IMR-90 (cell line): Measurements from ENCODE around the gene MOCOS. TPM values are rescaled to one million over a fixed set of nuclear protein-coding genes. Genes with fewer than 3 reads are reported as not detected.

Experiments
- ATAC-seq: fragments of 200-7000 bp; cut with Tn5 transposase; 2 replicates; pipeline ENCODE4 v1.9.1; 2020; ENCODE audit warnings: low read depth, mild to moderate bottlenecking, moderate library complexity
- BruUV-seq: library from RNA; stranded (reverse); fragments of 400-500 nt; replicated peaks from 2 replicates; lab custom pipeline; 2021; lab: Mats Ljungman, UMichigan
- CTCF ChIA-PET: fragments of 300-600 bp; formaldehyde crosslinking; extraction: SDS; loops from one replicate; lab custom pipeline; 2021; ENCODE audit warnings: antibody characterized with exemption; lab: Yijun Ruan, JAX
- POLR2A ChIA-PET: fragments of 300-600 bp; sonication (Branson Sonifier 250); formaldehyde crosslinking; loops from one replicate; lab custom pipeline; 2022; ENCODE audit warnings: antibody characterized with exemption; ENCODE audit not compliant: unreplicated experiment; lab: Charles Lee
- DNase-seq: peaks from one replicate; pipeline ENCODE4 v3.0.0; 2013
- H2AFZ ChIP-seq: replicated peaks from 2 replicates; pipeline ENCODE3; 2013; ENCODE audit warnings: low read length, mild to moderate bottlenecking; ENCODE audit not compliant: poor library complexity
- H2AK5ac ChIP-seq: 2 replicates; pipeline ENCODE4 v1.6.1; 2013; ENCODE audit warnings: low read depth, low read length, inconsistent platforms
- H2AK9ac ChIP-seq: replicated peaks from 2 replicates; pipeline ENCODE3; 2013; ENCODE audit warnings: mild to moderate bottlenecking, low read depth, low read length, moderate library complexity; ENCODE audit not compliant: poor library complexity
- H2BK120ac ChIP-seq: 2 replicates; pipeline ENCODE4 v1.6.1; 2013; ENCODE audit warnings: low read depth, low read length, inconsistent platforms
- H2BK15ac ChIP-seq: 3 replicates; pipeline ENCODE4 v1.6.1; 2013; ENCODE audit warnings: low read depth, low read length, inconsistent platforms
- H2BK20ac ChIP-seq: 2 replicates; pipeline ENCODE4 v1.6.1; 2013; ENCODE audit warnings: low read depth, mild to moderate bottlenecking, inconsistent platforms, low read length, moderate library complexity
- H2BK5ac ChIP-seq: 2 replicates; pipeline ENCODE4 v1.6.1; 2013; ENCODE audit warnings: mild to moderate bottlenecking, low read depth, low read length, inconsistent platforms; ENCODE audit not compliant: poor library complexity, severe bottlenecking
- H3K14ac ChIP-seq: replicated peaks from 2 replicates; pipeline ENCODE4 v1.6.1; 2013; ENCODE audit warnings: low read depth, low read length, inconsistent platforms
- H3K18ac ChIP-seq: 2 replicates; pipeline ENCODE4 v1.6.1; 2013; ENCODE audit warnings: low read depth, low read length, control low read depth
- H3K23ac ChIP-seq: 2 replicates; pipeline ENCODE4 v1.6.1; 2013; ENCODE audit warnings: low read depth, low read length, inconsistent platforms
- H3K27ac ChIP-seq: 2 replicates; pipeline ENCODE4 v1.5.1; 2013; ENCODE audit warnings: mild to moderate bottlenecking, control low read depth, low read length; ENCODE audit not compliant: insufficient read depth
- H3K27me3 ChIP-seq: 2 replicates; pipeline ENCODE4 v1.6.1; 2013; ENCODE audit warnings: low read length; ENCODE audit not compliant: control insufficient read depth, insufficient read depth
- H3K36me3 ChIP-seq: 2 replicates; pipeline ENCODE4 v1.6.1; 2013; ENCODE audit warnings: low read length, mixed read lengths; ENCODE audit not compliant: control insufficient read depth, insufficient read depth
- H3K4ac ChIP-seq: 2 replicates; pipeline ENCODE4 v1.6.1; 2013; ENCODE audit warnings: low read depth, low read length, inconsistent platforms
- H3K4me1 ChIP-seq: 2 replicates; pipeline ENCODE4 v1.6.1; 2013; ENCODE audit warnings: low read length, mixed read lengths; ENCODE audit not compliant: control insufficient read depth, insufficient read depth
- H3K4me2 ChIP-seq: 2 replicates; pipeline ENCODE4 v1.6.1; 2013; ENCODE audit warnings: low read depth, mild to moderate bottlenecking, control low read depth, low read length, moderate library complexity
- H3K4me3 ChIP-seq: 2 replicates; pipeline ENCODE4 v1.5.1; 2013; ENCODE audit warnings: low read depth, mild to moderate bottlenecking, control low read depth, low read length, moderate library complexity; ENCODE audit not compliant: insufficient read depth
- H3K56ac ChIP-seq: 2 replicates; pipeline ENCODE4 v1.6.1; 2013; ENCODE audit warnings: low read length, inconsistent platforms; ENCODE audit not compliant: insufficient read depth; ENCODE audit errors: extremely low read depth
- H3K79me1 ChIP-seq, 2 experiments: 2 replicates each; pipeline ENCODE4 v1.6.1; 2013; ENCODE audit warnings: low read length in 2 of 2, inconsistent platforms in 1 of 2, low read depth in 1 of 2
- H3K9ac ChIP-seq: 2 replicates; pipeline ENCODE4 v1.6.1; 2013; ENCODE audit warnings: low read depth, low read length, control low read depth
- H3K9me1 ChIP-seq: 2 replicates; pipeline ENCODE4 v1.6.1; 2013; ENCODE audit warnings: low read length, inconsistent platforms; ENCODE audit not compliant: insufficient read depth
- H3K9me3 ChIP-seq: 2 replicates; pipeline ENCODE4 v1.6.1; 2013; ENCODE audit warnings: low read length; ENCODE audit not compliant: control insufficient read depth, insufficient read depth
- H4K20me1 ChIP-seq: 2 replicates; pipeline ENCODE4 v1.6.1; 2013; ENCODE audit warnings: low read length, inconsistent platforms; ENCODE audit not compliant: insufficient read depth
- H4K5ac ChIP-seq: 2 replicates; pipeline ENCODE4 v1.6.1; 2013; ENCODE audit warnings: mild to moderate bottlenecking, low read depth, low read length, control low read depth
- H4K8ac ChIP-seq, 2 experiments: 2 replicates each; pipeline ENCODE4 v1.6.1; 2013; ENCODE audit warnings: low read depth in 2 of 2, low read length in 2 of 2, control low read depth in 1 of 2, inconsistent platforms in 1 of 2
- H4K91ac ChIP-seq: 2 replicates; pipeline ENCODE4 v1.6.1; 2013; ENCODE audit warnings: low read depth, low read length, inconsistent platforms; ENCODE audit not compliant: insufficient read depth
- BHLHE40 ChIP-seq: fragments of 150-350 bp; IDR thresholded peaks from 2 replicates; pipeline ENCODE4 v1.6.1; 2016; ENCODE audit warnings: mild to moderate bottlenecking, low read depth, low read length
- FOS ChIP-seq: fragments of 150-350 bp; IDR thresholded peaks from 2 replicates; pipeline ENCODE4 v1.6.1; 2016; ENCODE audit warnings: low read depth, low read length
- MXI1 ChIP-seq: IDR thresholded peaks from 2 replicates; pipeline ENCODE4 v1.6.1; 2012; ENCODE audit warnings: low read depth, mild to moderate bottlenecking, low read length, moderate library complexity, borderline replicate concordance
- RCOR1 ChIP-seq: IDR thresholded peaks from 2 replicates; pipeline ENCODE4 v1.6.1; 2012; ENCODE audit warnings: mild to moderate bottlenecking, low read length, improper control_type of control experiment; ENCODE audit not compliant: insufficient replicate concordance
- RFX5 ChIP-seq: IDR thresholded peaks from 2 replicates; pipeline ENCODE4 v1.8.0; 2012; ENCODE audit warnings: low read depth, mild to moderate bottlenecking, low read length, moderate library complexity
- WGBS, 2 experiments: methylation state at CpG; one replicate each; pipeline versions ENCODE4 v1.1.5 to v1.1.7; 2013; ENCODE audit warnings: missing lambda C conversion rate in 2 of 2; ENCODE audit not compliant: insufficient read length in 1 of 2; ENCODE audit errors: extremely low coverage in 2 of 2; 5-methylcytosine and 5-hydroxymethylcytosine counted together
- dilution Hi-C: fragments of 300-500 bp; cut with HindIII; formaldehyde crosslinking; loops from one replicate; pipeline ENCODE4 v1.14.3; 2018; ENCODE audit warnings: low sequenced_read_pairs; ENCODE audit not compliant: unreplicated experiment
- in situ Hi-C: fragments of 300-500 bp; cut with MboI; formaldehyde crosslinking; loops from 3 replicates; pipeline ENCODE4 v1.14.3; 2019; ENCODE audit warnings: low sequenced_read_pairs, inconsistent platforms, mixed read lengths
- intact Hi-C: fragments of 100-400 bp; cut with micrococcal nuclease; formaldehyde crosslinking; loops from 2 replicates; pipeline ENCODE4 v1.10.0; 2022
- polyA plus RNA-seq, 3 experiments: library from polyadenylated mRNA; depleted of rRNA; stranded (reverse); fragments of >200 nt; gene quantifications; 2 replicates each; pipeline ENCODE4 v1.2.3, GENCODE V29; 2012; ENCODE audit warnings: low replicate concordance in 1 of 3
- total RNA-seq: library from RNA; depleted of rRNA; stranded (reverse); fragments of >200 nt; gene quantifications from 2 replicates; pipeline ENCODE4 v1.2.3, GENCODE V29; 2012

The MOCOS gene
- total and polyA plus RNA-seq, 2 of the 4 experiments (the other 2 are of a cell fraction): 1.1 to 2.2 TPM

GRCh38 chr18:36194600-36195315, 7.5 kb downstream of the MOCOS start:
- H2BK15ac ChIP-seq: no peak overlapping the region
- ATAC-seq (no peak), DNase-seq (no peak)
- H2BK5ac ChIP-seq: no peak overlapping the region
- H3K27ac ChIP-seq: no peak overlapping the region
- intact Hi-C loops (no loop called here), dilution Hi-C loops (no loop called here), in situ Hi-C loops (no loop called here)
- no peak overlapping the region for H3K14ac ChIP-seq
- no peak overlapping the region for H4K91ac ChIP-seq
- H2BK20ac ChIP-seq: no peak overlapping the region
- BruUV-seq: no TSS peak
- H3K4me1 ChIP-seq: no peaks in the 10 kb centered on the region
- H4K8ac ChIP-seq: no peak overlapping the region
- H4K5ac ChIP-seq: no peak overlapping the region
- TF ChIP-seq RCOR1 (no peak), BHLHE40 (no peak), MXI1 (no peak), FOS (no peak), RFX5 (no peak)
- H4K20me1 ChIP-seq: no peaks in the 10 kb centered on the region
- no peak overlapping the region for H3K4me2 ChIP-seq
- H3K9me3 ChIP-seq: no peaks in the 10 kb centered on the region
- no peak overlapping the region for H3K23ac ChIP-seq
- no peaks in the 10 kb centered on the region for H3K9me1 ChIP-seq
- H2BK120ac ChIP-seq: no peak overlapping the region
- no peak overlapping the region for H3K4me3 ChIP-seq
- no peak overlapping the region for H2AK5ac ChIP-seq
- H3K4ac ChIP-seq: no peak overlapping the region
- H3K79me1 ChIP-seq: no peaks in the 10 kb centered on the region; a peak in 1 of 4 replicates
- ChIA-PET POLR2A (no interaction called here), CTCF (no interaction called here)
- no peak overlapping the region for H3K9ac ChIP-seq
- no peak overlapping the region for H2AK9ac ChIP-seq
- H3K27me3 ChIP-seq: no peaks in the 10 kb centered on the region
- H3K56ac ChIP-seq: no peak overlapping the region
- peaks cover 6% of the 10 kb centered on the region; the same call in 1 of the 2 replicates for H3K36me3 ChIP-seq
- no CpG with 5 or more reads among the region's 8 CpGs for WGBS, 2 experiments
- no peak overlapping the region for H3K18ac ChIP-seq
- H2AFZ ChIP-seq: no peak overlapping the region
